GM21528 (cell line): Measurements from ENCODE around the gene OR2T11.
"Not testable (repeated sequence)": the region's sequence is repeated elsewhere in the genome, so short reads cannot be mapped to it uniquely, and the experiment has no call there.

Experiments used
- ATAC-seq: cut with Tn5 transposase; IDR thresholded peaks from one replicate; pipeline ENCODE4 v1.9.1; 2021; ENCODE audit warnings: mild to moderate bottlenecking, moderate library complexity; ENCODE audit not compliant: unreplicated experiment, low FRiP score

Gene OR2T11

GRCh38 chr1:248621770-248622169 is 13.1 kb downstream of the OR2T11 start:
- ATAC-seq: no peak

GRCh38 chr1:248618878-248619277 is 16.0 kb downstream of the OR2T11 start:
- ATAC-seq: no peak

GRCh38 chr1:248618119-248618518 is 16.8 kb downstream of the OR2T11 start:
- no peak for ATAC-seq

DNA sequence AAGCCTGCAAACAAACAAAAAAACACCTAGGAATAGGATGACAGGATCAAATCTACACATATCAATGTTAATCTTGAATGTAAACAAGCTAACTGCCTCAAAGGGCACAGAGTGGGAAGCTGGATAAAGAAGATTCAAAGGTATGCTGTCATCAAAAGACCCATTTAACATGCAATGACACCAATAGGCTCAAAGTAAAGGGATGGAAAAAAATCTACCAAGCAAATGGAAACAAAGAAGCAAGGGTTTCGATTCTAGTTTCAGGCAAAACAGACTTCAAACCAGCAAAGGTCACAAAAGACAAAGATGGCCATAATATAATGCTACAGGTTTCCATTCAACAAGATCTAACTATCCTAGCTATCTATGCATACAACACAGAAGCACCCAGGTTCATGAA is 21.1 kb downstream of the OR2T11 start:
- no peak for ATAC-seq

DNA sequence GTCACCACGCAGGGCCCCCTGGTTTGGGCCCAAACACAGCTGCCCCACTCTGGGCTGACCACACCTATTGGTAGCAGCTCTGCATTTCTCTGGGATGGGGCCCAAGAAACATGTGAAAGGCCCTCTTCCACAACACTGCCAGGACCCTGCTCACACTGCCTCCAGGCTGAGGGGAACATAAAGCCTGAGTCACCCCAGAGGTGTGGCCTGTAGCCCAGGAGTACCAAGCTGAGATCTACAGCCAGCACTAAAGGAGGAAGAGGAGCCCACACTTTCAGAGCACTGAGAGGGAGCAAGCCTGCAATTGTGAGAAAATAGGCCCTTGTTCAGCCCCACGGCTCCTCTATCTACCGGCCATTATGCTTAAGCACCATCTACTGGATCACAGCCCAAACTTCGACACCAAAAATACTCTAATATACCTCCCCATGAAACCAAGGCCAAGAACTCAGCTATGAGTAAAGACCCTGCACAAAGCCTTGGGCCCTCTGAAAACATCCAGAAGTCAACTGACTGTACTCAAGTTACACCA is 22.9 kb downstream of the OR2T11 start:
- no peak for ATAC-seq

- ATAC-seq: no peak
Measured at GRCh38 chr1:248610301-248610700, 24.6 kb downstream of the OR2T11 start.

DNA sequence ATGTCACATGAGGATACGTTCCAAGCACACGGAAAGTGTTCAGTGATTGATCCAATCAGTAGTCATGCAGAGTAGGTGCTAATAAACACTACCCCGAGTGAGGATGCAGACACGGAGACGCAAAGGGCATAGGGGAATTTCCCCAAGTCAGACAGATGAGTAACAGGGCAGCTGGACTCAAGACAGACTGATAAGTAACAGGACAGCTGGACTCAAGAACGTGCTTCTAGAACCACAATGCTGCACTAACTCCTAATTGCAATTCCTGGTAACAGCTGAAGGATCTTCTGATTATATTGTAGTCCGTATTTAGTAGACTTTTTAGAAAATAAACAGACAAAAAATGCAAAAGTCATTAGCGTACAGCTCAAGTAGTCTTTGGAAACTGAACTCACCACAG is 35.5 kb downstream of the OR2T11 start:
- ATAC-seq: no peak

DNA sequence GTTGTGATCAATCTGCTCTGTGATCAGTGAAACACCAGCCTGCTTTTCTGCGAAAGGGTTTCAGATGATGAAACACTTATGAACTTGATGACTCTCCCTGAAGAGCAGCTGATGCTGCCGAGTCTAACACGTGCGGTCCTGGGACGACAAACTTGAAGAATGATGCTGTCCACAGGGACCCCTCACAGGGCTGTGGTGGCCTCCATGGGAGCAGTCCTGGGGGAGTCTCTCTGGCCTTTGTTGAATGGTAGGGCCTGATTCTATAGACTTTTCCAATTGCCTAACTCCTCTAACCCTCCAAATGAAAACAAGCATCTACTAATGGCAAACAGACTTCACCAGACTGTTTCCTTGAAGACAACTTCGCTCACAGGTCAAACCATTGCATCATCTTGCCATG is 37.3 kb downstream of the OR2T11 start, which contains the start of gene OR2T10:
OR2T10 (minus strand) TSS at position 112 of the 400 bp plus-strand sequence. CDS start 3,932 bp downstream, outside the sequence.
- ATAC-seq: no peak

DNA sequence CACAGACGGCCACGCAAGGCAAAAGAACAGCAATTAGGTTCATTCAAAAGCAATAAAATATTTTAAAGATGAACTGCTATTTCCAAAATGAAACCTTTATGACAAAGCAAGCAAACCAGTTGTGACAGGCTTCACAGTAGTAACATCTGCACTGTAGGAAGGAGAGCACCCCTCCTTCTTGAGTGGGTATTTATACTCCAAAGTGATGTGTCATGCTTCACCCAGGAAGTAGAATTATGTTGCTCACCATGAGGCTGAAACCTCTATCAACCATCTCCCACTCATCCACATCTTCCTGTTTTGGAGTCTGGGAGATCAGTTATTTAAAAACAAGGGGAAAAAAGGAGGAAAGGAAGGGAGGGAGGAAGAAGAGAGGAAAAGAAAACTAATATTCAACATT is 38.3 kb downstream of the OR2T11 start:
- no peak for ATAC-seq

- ATAC-seq: no peak
Measured at GRCh38 chr1:248593226-248593625, 41.7 kb downstream of the OR2T11 start.

- ATAC-seq: no peak
Measured at GRCh38 chr1:248592655-248593054, 42.2 kb downstream of the OR2T11 start.

GRCh38 chr1:248590055-248590454 is 44.8 kb downstream of the OR2T11 start:
- ATAC-seq: no peak

DNA sequence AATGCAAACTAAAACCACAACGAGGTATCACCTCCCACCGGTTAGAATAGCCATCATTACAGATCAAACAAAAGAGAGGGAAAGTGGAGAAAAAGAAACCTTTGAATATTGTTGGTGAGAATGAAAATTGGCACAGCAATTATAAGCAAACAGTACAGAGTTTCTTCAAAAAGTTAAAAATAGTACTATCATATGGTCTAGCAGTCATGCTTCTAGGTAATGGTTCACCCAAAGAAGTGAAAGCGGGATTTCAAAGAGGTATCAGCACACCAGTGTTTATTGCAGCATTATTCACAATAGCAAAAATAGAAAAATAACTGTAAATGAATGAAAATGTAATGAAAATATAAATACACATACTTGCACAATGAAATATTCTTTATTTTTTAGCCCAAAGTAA is 45.6 kb downstream of the OR2T11 start:
- no peak for ATAC-seq

GRCh38 chr1:248585266-248585665 is 49.6 kb downstream of the OR2T11 start:
- no peak for ATAC-seq

GRCh38 chr1:248576260-248576980 is 58.5 kb downstream of the OR2T11 start:
- ATAC-seq: no peak

GRCh38 chr1:248574657-248575056 is 60.2 kb downstream of the OR2T11 start, which contains the start of gene OR2T34:
OR2T34 (minus strand) TSS chr1:248574757; CDS start chr1:248574757, 0 bp downstream.
- ATAC-seq: not testable (repeated sequence)

DNA sequence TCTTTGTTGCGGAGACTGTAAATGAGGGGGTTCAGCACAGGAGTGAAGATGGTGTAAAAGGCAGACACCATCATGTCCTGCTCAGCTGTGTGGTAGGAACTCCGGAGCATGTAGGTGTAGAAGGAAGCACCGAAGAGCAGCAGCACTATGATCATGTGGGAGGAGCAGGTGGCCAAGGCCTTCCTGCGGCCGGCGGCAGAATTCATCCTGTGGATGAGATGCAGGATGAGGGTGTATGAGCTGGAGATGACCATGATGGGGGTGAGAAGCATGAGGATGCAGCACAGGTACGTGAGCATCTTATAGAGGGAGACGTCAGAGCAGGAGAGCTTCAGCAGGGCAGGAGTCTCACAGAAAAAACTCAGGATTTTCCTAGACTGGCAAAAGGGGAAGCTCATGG is 61.0 kb downstream of the OR2T11 start:
- ATAC-seq: not testable (repeated sequence)
